GM21737 (cell line): ENCODE results near the gene TSPAN31.
A peak's percentile ranks its signal among the peaks of the same experiment; 100 is the strongest.
"Not testable (repeated sequence)": the region's sequence is repeated elsewhere in the genome, so short reads cannot be mapped to it uniquely, and the experiment has no call there.

ENCODE experiments used
- ATAC-seq: cut with Tn5 transposase; IDR thresholded peaks from one replicate; pipeline ENCODE4 v1.9.1; 2021; ENCODE audit warnings: mild to moderate bottlenecking, moderate library complexity; ENCODE audit not compliant: unreplicated experiment

TSPAN31 gene

GRCh38 chr12:57744777-57745484, at the start of gene TSPAN31:
Gene TSPAN31 (plus strand): TSS chr12:57745039. CDS start chr12:57745155, 116 bp downstream.
- ATAC-seq = peak; percentile 74

DNA sequence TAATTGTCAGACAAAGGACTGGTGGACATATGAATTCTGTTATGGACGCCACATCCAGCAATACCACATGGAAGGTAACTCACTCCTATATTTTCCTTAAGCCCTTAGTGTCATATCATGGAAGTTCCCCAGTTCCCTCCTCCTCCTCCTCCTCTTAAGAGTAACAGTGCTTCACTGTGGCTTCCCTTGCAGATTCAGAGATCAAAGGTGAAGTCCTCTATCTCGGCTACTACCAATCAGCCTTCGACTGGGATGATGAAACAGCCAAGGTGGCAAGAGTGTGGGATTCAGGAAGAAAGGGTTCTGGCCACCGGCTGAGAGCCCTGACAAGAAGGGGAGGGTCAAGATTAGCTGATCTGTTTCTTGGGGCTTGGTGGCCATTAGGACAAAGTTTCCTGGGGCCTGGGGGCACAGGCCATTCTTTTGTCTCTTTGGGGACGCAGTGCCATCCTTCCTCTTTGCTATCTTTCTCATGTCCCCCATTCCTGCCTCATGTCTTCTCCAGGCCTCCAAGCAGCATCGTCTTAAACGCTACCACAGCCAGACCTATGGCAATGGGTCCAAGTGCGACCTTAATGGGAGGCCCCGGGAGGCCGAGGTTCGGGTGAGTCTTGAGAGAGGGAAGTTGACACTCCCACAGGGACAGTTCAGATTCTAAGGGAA, 48.9 kb upstream of the TSPAN31 start:
- ATAC-seq = no peak

- no peak for ATAC-seq
Observed at GRCh38 chr12:57697076-57697475, 47.8 kb upstream of the TSPAN31 start.

GRCh38 chr12:57698414-57698813, 46.4 kb upstream of the TSPAN31 start:
- ATAC-seq = no peak

- ATAC-seq = no peak
Observed at GRCh38 chr12:57700317-57700716, 44.5 kb upstream of the TSPAN31 start.

GRCh38 chr12:57707250-57707649, 37.6 kb upstream of the TSPAN31 start:
- no peak for ATAC-seq

- no peak for ATAC-seq
Observed at GRCh38 chr12:57708296-57708695, 36.5 kb upstream of the TSPAN31 start.

DNA sequence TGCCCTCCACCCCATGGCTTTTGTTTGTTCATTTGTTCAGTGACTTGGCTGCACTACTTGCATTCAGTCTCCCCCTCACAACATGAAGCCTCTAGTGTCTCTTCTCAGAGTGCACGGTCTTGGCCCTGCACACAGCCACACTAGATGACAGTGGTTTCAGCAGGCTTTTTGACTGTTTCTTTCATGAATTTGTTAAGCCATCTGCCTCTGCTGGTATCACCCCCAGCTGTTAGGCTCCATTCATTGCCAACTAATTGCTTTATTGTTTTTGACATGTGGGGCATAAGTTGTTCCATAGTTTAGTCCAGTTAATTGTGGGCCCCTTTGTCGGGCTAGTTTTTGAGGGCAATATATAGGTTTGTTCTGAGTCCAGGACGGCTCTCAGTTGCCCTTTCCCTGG, 32.1 kb upstream of the TSPAN31 start:
- no peak for ATAC-seq

DNA sequence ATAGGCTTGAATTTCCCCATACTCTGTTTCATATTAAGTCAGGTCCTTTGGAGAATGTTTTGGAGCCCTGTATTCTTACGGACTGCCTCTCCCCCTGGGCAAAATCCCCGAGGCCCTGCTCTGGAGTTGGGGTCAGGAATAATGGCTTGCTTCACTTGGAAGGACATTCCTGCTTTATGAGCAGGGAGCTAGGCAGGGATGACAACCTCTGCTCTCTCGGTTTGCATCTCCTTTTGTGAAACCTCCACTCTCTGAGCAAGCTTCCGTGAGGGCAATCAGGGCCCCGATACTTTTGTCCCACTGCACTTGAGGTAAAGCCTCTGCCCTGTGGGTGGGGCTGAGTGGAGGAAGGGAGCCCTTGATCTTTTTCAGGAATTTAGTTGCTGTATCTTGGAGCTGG, 31.6 kb upstream of the TSPAN31 start:
- no peak for ATAC-seq

GRCh38 chr12:57715036-57715748, 29.6 kb upstream of the TSPAN31 start:
- not testable (repeated sequence) for ATAC-seq

- no peak for ATAC-seq
Observed at GRCh38 chr12:57715786-57716185, 29.1 kb upstream of the TSPAN31 start.

- no peak for ATAC-seq
Observed at GRCh38 chr12:57716305-57716704, 28.5 kb upstream of the TSPAN31 start.

DNA sequence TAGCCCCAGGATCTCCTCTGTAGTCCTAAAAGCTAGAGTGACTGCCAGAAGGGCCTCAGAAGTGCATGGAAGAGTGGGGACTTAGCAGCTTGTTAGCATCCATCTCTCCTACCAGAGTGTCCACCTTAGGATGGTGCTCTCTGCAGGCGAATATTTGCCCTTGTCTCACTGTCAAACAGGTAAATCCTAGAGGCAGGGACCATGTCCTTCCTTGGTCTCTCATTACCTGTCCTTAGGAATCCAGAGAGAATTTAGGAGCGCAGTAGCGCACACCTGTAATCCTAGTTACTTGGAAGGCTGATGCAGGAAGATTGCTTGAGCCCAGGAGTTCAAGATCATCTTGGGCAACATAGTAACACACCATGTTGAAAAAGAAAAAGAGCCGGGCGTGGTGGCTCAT, 27.7 kb upstream of the TSPAN31 start:
- no peak for ATAC-seq

DNA sequence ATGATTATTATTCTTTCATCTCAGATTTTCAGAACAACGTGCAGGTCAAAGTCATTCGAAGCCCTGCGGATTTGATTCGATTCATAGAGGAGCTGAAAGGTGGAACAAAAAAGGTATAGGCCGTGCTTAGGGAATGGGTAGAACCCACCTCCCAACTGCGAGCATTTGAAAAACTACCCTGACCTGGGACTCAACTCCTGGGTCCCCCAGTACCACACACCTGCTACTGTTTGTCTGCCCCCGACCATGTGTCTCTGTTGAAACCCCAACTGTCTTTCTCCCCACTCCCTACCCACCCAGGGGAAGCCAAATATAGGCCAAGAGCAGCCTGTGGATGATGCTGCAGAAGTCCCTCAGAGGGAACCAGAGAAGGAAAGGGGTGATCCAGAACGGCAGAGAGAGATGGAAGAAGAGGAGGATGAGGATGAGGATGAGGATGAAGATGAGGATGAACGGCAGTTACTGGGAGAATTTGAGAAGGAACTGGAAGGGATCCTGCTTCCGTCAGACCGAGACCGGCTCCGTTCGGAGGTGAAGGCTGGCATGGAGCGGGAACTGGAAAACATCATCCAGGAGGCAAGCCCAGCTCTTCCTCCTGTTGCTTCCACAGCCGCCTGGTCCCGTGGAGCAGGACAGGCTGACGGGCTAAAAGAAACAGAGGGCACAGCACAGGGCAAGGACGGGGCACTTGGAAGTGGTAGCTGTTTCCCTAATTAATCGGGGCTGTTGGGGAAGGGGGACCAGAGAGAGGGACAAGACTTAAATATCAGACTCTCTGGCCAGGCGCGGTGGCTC, 26.8 kb upstream of the TSPAN31 start:
- ATAC-seq = no peak

GRCh38 chr12:57718641-57719528, 26.0 kb upstream of the TSPAN31 start:
- ATAC-seq = no peak

- no peak for ATAC-seq
Observed at GRCh38 chr12:57719777-57720605, 24.8 kb upstream of the TSPAN31 start.

- ATAC-seq = no peak
Observed at GRCh38 chr12:57720606-57721595, 23.9 kb upstream of the TSPAN31 start.
